Iris pigment epithelial cell (primary cell): ENCODE results near the gene AKAP7.
"Not testable (repeated sequence)": the region's sequence is repeated elsewhere in the genome, so short reads cannot be mapped to it uniquely, and the experiment has no call there.

ENCODE experiments used
- DNase-seq: peaks from one replicate; pipeline ENCODE4 v3.0.0-alpha.2; 2011; ENCODE audit warnings: low read depth

The AKAP7 gene

DNA sequence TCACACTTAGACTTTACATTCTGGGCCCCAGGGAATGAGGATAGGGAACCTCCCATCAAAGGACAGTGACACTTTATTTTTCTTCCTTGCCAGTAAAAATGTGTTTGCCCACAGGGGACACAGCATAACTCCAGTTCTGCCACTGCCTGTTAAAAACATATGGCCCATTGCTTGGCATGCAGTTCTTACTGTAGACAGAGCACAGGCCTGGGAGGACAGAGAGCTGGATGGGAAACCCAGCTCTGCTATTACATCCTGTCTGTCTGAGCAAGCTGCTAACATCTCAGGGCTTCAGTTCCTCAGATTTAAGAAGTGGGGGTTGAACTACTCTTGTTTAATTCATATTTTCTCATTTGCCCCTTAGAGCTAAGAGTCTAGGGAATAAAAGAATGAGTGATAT lies 120.2 kb downstream of the AKAP7 start:
- DNase-seq = no peak

DNA sequence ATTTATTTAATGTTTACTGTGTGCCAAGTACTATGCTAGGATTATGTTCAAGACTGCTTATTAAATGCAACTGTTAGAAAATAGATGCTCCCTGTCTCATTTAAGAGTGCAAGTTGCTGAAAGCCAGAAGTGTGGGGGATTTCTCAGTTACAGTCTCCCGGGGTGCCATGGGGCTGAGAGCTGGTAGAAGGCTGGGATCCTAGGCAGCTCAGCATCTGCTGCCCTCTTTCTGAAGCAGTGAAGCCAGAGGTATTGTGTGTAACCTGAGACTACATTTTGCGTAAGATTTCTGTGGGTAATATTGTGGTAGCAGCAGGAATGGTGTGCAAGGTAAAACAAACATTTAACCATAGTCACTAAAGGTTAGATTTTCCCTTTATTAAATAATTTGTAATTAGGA lies 120.6 kb downstream of the AKAP7 start:
- peak; percentile 39 for DNase-seq

DNA sequence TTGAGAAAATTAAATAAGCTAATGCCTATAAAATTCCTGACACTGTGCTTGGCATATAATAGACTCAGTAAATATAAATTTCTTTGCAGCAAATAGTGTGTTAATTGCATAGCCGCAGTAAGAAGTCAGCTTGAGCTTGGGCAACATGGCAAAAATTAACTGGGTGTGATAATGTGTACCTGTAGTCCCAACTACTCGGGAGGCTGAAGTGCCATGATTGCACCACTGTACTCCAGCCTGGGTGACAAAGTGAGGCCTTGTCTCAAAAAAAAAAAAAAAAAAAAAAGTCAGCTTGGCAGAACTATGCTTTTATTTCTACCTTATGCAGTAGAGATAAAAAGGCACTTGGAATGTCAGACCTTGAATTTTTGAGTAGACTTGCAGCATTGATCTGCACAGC lies 121.8 kb downstream of the AKAP7 start:
- DNase-seq = no peak

DNA sequence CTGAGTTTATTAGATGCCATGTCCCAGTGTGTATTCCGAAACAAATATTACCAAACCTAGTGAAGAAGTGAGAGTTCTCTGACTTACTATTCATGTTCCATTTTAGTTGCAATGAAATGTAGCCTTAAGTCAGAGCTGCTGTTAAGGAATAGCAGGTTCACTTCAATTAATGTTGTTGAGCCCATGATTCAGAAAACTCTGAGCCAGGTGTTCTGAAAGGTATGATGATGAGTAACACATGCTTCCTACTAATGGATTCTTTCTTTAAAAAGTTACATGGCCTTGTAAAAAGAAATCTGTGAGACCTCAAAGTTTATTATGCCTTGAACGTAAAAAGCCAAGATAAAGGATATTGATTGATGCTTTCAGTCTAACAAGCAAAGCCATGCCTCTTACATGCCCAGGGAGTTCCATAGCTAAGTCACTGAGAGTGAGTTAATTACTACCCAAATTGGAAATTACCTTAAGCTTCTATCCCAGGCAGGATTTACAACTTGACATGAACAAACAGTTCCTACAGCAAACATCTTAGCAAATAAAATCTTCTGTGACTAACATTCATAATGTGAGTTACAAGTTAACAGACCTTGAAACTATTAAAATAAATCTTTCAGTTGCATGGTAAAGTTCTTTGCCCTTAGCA lies 122.9 kb downstream of the AKAP7 start:
- DNase-seq = no peak

DNA sequence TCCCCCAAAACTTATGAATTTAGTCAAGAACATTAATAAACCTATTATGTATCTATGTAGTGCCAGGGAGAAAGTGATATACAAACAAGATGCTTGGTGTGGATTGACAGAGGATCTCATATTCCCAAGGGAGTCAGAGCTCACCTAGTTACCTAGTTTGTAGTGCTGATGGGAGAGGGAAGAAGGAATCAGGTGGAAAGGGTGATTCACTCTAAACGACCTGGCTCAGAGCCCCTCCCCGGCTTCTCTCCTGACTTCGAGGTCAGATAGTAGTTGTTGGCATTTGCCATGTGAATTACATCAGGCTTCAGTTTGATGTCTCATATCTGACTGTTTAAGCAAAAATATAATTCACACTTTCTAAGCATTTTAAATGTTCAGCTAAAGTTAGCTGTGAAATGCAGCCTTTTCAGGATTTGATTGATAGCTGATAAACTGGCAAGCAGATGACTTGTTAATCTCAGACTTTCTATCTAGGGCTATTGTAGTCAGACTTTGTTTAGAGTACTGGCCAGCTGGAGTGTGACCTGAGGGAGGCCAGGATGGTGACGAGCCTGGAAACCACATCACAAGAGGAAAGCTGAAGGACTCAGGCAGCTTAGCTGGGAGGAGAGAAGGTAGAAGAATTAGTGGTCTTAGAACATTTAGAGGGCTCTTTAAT lies 123.7 kb downstream of the AKAP7 start:
- peak; percentile 14 for DNase-seq

DNA sequence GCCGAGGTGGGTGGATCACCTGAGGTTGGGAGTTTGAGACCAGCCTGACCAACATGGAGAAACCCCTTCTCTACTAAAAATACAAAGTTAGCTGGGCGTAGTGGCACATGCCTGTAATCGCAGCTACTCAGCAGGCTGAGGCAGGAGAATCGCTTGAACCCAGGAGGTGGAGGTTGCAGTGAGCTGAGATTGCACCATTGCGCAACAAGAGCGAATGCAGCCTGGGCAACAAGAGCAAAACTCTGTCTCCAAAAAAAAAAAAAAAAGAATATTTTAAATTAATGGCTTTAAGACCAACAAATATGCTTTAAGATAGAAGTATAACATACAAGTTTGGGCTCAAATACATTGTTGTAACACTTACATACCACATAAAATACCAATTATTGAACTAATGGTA lies 125.7 kb downstream of the AKAP7 start:
- DNase-seq = not testable (repeated sequence)

DNA sequence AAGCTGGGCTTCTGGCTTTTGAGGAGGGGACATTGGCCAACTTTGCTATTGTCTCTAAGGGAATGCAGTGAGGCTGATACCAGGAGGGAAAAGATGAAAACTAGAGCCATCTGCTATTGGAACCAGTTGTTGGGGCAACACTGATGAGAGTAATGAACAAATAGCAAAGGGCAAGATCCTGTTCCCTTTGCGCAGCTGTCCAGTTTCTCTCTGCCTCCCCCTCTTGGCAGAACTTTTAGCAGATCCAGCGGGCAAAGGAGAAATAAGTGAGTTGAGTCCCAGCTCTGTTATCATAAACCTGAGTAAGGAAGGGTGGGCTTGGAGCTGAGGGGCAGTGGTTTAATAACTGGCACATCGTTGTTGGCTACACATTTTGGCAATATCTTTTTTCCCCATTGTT lies 126.8 kb downstream of the AKAP7 start:
- DNase-seq = no peak

DNA sequence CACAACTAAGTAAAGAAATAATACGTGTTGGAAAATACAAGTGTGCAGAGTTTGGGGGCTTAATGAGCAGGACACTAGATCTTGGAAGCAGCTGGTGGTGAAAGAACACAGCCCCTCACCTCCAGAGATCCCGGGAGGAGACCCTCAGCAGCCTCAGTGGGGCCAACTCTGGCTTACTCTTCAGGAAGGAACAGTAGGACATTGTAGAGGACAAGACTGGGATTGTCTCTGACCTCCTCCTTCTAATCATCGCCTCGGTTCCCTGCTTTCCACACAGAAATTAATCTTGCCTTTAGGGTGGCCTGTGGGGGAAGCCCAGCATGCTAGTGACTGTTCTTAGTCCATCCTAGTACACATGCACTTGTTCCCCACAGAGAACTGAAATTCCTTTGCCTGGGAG lies 130.7 kb downstream of the AKAP7 start:
- no peak for DNase-seq

DNA sequence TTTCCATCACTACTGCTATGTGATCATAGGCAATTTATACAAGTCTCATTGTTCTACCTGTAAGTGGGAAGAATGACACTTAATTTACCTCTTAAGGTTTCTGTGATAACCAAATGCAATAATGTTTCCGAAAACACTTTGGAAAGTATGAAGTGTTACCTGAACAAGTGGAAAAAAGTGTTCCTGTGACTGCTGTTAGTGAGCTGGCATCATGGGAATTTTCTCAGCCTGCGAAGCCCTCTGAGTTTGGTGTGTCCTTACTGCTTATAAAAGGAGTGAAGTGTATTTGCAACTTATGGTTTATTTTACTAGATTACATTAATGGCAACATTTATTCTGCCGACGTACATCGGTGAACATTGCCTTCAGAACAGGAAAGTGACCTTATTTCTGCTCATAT lies 133.0 kb downstream of the AKAP7 start:
- no peak for DNase-seq

DNA sequence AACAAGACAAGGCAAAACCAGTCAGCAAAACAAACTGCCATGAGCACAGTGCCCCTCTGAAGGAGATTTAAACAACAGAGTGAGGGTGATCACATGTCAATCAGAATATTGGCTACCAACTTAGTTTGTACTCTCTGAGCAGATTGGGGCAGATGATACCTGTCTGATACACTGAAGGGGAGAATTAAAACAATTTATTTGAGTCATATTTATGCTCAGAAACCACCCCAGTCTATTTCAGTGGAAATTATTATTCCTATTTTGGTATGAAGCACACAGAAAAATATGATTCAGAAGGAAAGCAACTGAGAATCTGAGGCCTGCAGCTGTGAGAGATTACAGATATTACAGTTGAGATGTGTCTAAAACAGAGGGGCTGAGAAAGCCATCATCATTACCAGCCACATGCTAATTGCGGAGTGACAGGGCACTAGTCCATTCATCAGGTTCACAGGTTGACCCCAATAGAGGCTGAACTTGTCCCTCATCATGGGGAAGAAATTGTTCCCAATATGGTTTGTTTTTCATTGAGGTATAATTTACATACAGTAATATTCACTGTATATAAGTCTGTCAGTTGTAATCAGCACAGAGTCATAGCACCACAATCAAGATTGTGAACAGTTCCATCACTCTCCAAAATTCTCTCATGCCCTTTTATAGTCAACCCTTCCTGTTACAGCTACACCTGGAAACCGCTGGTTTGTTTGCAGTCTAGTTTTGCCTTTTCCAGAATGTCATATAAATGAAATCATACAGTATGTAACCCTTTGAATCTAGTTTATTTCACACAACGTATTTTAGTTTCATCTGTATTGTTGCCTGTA lies 134.5 kb downstream of the AKAP7 start:
- no peak for DNase-seq

DNA sequence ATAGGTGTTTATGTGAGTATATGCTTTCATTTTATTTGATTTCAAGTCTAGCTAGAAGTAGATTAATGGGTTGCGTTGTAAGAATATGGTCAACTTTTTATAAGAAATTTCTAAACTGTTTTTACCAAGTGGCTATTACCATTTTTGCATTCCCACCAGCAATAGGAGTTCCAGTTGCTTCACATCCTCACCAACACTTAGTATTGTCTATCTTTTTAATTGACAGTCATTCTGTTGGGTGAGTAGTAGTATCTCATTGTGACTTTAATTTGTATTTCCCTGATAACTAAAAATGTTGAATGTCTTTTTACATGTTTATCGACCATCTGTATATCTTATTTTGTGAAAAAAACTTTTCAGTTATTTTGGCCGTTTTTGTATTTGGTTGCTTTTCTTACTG lies 135.3 kb downstream of the AKAP7 start:
- no peak for DNase-seq

DNA sequence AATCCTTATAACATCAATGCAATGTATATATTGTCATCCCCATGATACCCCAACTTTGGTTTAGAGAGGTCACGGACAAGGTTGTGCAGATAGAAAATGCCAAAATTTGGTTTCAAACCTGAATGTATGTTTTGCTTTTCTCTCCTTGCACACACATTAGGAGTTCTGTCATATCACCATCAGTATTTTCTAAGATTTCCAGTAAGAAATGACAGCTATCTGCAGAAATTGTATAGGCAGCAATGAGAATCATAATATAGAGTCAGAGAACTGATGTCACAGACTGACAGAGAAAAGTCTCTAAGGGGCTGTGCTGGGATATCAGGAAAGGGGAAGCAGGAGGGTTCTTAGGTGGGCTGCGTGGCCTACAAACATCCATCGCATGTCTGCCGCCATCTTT lies 140.0 kb downstream of the AKAP7 start:
- DNase-seq = no peak

DNA sequence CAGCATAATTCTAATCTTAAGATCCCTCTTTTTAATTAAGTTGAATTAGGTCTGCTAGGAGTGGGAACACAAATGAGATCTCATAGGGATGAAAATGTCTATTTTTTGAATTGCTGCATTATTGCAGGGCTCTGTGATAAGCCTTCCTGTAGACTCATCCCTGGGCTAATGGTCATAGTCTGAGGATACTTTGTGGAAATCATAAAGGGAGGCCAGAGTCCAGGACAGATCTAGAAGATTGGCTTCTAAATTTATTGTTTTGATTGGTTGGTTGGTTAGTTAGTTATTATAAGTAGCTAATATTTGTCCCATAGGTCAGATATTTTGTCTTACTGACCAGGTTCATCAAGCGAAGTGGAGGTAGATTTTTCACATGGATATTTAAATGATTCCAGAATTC lies 142.3 kb downstream of the AKAP7 start:
- DNase-seq = no peak

DNA sequence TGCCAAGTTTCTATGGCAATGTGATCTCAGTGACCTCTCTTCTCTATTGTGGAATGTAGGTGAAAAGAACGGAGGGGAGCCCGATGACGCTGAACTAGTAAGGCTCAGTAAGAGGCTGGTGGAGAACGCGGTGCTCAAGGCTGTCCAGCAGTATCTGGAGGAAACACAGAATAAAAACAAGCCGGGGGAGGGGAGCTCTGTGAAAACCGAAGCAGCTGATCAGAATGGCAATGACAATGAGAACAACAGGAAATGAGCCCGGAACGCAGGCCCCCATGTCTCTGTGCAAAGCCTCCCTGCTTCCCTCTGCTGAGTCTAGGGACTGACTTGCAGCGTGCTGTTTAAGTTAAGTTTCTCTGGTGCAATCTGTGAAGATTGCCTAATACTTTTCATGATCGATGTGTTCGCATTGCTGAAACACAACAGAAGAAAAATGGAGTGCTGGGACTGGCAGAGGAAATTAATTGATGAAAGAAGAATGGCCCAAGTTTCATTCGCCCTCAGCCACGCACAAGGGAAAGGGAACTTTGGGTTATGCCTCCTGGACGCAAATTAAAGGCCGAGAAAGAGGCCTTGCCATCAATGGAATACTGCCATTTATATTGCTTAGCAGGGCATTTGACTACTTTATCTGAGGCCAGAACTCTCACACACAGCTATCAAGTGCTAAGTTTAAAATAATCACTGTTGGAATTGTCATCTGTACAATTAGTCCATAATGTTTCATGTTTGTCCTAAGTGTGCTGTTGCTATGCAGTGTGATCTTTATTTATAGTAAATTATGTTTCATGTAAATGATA lies 146.4 kb downstream of the AKAP7 start:
- DNase-seq = peak; percentile 35

DNA sequence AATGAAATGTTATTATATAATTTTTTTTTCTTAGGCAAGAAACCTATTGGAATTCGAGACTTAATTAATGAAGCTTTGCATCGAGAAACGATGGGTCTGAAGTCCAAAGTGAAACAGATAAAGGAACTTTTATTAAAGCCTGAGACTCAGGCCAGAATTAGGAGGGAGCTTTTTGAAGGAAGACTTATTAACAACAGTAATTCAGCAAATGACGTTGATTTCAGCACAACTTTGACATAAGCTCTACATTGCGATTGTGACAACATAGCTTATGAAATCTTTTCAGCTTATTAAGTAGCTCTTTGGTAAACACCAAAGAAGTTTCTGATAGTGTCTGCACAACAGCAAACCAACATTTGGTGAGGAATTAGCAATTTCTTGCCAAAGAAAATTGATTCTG lies 147.1 kb downstream of the AKAP7 start:
- DNase-seq = no peak

DNA sequence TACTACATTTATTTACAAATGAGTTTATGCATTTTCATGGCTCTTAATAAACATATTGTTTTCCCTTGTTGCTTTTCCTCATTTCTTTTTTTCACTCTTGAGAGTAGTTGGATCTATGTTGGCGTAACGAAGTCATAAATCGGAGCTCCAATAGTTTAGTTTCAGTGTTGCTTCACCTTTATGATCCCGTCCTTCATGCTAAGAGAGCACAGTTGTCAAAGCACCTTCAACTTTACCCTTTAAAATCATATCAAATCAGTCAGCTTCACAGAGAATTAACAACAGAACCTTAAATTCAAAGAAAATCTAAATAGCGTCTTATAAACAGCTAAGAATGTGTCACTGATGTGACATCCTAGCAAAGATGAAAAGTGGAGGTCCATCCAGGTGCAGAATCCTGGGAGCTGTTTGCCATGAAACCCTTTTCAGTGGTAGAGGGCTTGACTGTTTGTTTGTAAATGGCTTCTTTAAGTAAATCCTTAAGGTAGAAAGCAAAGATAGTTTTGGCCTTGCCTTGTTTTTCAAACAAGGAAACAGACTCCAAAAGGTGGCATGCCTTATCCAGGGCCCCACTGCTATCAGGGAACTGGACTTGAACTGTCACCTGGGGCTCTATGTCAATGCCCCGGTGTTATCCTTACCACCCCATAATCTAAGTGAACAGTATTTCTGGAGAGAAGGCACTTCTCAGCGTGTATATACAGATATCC lies 148.4 kb downstream of the AKAP7 start:
- no peak for DNase-seq

DNA sequence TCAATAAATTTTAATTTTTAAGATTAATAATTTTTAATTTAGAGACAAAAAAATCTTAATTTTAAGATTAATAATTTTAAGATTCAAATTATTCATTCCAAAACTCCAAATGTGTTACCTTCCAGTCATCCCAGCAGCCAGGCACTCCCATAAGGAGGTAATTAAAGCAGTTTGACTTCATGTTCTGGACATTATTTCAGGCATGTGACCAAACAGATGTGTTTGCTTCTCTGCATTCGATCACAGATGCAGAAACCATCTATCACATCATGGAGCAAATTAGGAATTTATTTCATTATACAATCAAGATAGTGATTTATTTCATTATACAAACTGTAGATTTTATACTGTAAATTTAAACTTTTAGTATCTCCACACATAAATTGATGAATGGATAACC lies 150.3 kb downstream of the AKAP7 start:
- DNase-seq = no peak

DNA sequence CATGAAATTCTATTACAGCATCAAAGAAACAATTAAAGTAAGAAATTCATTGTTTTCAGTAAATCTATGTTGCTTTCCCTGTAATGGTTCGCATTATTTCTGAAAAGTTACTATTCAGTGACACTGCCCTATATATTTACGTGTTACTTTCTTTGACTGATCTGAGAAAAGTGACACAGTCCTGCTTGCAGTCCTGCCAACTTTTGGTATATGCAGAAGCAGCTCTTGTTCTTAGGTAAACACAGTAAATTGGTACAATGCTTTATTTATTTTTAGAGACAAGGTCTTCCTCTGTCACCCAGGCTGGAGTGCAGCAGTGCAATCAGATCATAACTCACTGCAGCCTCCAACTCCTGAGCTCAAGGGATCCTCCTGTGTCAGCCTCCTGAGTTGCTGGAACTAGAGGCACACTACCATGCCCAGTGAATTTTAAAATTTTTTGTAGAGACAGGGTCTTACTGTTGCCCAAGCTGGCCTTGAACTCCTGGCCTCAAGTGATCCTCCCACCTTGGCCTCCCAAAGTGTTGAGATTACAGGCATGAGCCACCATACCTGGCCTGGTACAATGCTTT lies 151.3 kb downstream of the AKAP7 start:
- no peak for DNase-seq

DNA sequence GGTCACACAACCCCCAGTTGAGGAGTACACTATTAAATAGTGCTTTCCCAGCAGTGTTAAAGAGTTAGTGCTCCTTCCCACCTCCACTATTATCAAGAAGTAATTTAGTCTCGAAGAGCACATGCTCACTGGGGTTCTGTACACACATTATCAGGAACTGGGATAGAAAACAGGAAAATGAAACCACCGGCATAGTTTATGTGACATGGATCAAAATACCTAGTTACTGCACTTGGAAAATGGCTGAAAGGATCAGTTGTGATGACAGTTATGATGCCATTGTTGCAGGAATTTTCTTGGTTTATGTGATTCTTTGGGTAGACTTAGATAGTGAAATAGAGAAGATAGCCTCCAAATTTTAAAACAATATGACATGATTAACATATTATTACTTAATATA lies 152.9 kb downstream of the AKAP7 start:
- no peak for DNase-seq

DNA sequence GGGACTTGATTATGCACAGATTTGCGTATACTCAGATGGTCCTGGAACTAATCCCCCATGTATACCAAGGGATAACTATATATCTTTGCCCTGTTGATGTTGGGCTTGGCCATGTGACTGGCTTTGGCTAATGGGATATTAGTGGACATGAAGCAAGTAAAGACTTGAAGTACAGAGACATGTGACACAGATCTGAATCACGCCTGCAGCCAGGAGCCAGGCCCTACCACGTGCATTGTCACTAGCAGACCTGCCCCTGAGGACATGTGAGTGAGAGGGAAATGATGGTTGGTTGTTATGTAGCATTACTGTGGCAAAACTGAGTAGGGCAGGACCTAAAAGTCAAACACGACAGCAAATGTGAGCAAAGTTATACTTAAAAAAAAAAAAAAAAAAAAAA lies 155.7 kb downstream of the AKAP7 start:
- no peak for DNase-seq

DNA sequence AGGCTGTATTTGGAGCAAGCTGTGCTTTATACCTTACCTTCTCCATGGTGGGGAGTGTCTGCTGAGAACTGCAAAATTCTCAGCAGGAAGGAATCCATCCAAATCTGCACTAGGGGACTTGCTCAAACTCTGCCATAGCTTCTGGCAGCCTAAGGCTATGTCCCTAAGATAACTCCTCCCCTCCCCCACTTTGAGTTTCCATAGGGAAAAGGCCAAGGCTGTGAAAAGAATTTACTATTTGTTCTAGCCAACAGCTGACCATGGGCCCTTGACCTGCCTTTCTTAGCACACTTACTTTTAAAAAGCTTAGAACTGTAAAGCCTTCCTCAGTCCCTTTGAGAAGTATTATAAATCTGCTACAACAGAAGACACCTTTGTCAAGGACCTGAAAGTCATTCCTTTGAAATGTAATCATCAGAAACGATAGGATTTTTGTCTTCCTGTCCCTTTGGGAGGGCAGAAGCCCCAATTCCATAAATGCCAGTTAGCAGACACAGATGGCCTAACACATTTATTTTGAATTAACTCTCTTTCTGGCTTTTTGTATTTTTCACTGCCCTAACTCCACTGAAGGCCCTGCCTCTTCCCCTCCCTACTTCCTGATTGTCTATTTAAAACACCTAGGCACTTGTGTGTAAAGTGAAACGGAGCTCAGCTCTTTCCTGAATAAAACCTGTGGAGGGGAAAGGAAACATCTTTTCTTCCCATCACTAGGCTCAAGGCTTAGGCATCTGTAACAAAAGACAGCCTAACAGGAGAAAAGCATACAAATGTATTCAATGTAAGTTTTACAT lies 157.1 kb downstream of the AKAP7 start:
- DNase-seq = no peak
